GM21423 (cell line): ENCODE results near the gene ALK.

Experiments
- ATAC-seq: cut with Tn5 transposase; IDR thresholded peaks from one replicate; pipeline ENCODE4 v1.9.1; 2021; ENCODE audit warnings: mild to moderate bottlenecking, moderate library complexity; ENCODE audit not compliant: unreplicated experiment

ALK gene

DNA sequence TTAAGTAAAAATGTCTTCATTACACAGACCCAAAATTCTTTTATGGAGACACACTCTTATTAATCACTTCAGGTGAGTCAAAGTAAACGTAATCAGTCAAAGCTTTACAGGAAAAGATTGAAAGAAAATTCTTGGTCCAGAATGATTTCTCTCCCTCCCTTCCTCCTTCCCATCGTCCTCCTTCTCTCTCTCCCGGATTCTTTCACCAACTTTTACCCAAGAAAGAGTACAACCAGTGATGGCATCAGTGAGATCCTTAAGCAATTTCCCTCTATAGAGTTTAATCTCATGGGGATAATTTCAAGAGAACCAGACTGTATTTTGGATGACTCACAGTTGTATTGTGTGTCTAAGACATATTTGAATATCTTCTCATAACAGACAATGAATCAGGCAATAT is 258.1 kb downstream of the ALK start:
- ATAC-seq: no peak

DNA sequence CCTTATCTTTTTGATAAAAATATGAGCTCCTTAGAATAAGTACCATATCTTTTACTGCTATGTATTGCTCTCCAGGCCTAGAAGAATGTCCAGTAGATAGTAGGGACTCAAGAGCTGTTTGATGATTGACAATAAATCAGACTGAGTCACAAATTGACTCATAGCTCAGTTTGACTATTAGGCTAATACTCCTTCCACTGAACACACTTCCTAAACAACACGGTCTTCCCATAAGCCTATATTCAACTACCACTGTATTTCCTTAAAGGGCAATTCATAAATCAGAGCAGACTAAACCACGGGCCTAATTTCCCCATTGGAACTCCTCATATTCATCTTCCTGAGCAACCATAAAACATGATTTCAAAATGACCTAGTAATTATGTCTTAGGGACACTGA is 258.5 kb downstream of the ALK start:
- ATAC-seq: no peak

- ATAC-seq: no peak
These were observed 261.2 kb downstream of the ALK start for GRCh38 chr2:29660201-29660600.

DNA sequence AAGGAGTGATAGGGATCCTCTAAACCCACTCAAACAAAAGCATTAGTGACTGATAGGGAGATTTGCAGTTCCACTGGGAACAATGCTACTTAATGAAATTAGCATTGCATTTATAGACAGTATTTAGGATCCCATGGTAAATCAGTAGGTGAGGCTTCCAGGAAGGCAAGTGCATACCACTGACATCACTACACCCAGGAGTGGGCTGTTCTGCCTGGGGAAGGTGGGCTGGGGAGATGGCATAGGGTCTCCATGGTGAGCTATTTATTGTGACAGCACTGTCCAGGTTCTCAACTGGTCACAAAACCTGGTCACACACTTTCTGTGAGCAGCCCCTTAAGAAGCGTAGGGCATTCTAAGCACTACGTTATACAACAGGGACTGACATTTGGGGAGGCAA is 262.2 kb downstream of the ALK start:
- no peak for ATAC-seq

DNA sequence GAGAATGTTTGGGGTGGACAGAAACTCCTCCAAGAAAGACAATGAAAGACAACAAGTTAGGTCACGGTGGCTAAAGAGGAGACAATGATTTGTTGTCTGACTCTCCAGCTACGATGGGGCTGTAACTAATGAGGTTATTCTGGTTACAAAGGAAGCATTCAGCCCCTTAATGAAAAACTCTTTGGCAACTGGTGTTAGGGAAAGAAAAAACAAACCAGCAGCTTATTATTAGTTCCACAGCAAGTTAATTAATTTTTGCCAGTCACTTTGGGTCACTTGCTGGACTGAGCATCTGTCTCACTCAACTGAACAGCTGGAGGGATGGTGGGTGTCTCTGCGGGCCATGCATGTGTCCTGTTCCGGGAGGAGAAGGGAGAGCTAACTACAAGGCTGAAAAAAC is 263.7 kb downstream of the ALK start:
- no peak for ATAC-seq

DNA sequence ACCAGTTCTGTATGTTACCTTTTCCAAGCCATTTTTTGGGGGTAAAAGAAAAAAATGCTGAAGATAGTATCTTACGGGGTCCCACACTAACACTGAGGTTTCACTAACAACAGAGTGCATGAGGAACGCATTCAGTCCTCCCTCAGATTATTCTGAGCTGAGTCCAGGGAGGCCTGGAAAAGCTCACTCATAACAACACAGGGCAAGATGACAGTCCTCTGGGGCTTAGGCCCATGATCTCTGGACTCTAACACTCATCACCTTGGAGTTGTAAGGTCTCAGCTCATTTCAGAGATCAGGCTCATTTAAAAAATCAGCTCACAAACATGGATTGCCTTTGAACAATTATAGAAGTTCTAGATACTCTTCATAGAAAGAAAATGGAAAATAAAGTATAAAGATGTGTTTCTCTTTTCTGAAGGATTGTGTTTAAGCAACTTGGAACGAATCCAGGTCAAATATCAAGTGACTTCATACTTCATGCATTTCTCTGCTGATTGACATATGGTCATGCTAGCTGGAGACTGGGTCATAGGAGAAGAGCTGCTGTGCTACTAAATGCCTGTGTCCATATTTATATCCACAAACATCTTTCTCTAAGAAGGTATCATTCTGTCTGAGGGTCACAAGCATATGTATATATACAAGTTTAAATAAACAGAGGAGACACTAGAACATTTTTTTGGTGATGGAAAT is 265.8 kb downstream of the ALK start:
- no peak for ATAC-seq

DNA sequence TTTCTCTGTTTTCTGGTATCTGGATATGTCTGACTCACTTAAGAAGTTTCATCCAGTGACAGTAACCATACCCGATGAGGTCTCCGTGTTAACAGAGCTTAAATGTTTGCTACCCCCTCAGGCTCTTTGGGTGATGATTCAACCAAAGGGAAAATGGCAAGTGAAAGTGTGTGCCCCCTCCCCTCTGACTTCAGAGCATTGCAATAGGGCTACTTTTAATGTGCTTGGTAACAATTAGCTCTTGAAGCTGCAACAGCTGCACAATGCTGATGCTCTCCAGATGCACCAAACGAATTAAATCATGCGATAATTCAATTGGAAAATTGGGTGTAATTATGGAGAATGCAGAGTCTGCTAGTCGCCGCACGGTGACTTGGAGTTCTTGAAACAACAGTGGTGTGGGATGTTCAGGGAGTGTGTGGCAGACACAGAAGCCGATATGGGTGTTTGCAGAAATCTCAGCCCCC is 270.7 kb downstream of the ALK start:
- ATAC-seq: no peak

DNA sequence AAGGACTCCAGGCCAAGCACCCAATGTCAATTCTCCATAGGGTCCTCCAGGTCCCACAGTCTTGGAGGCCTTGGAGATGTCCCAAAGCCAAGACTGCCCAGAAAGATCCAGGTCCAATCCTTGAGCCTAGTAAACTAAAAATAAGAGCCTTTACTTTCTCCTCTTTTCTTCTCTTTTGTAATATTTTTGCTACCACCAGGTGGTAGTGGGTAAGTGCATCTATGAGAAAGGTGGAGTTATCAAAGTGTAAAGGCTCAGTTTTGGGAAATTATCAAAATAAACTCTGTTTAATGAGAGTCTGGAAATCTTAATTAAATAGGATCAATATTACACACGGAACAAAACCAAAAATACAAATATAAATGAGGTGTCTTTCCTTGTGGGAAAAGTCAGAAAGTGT is 276.4 kb downstream of the ALK start:
- no peak for ATAC-seq

DNA sequence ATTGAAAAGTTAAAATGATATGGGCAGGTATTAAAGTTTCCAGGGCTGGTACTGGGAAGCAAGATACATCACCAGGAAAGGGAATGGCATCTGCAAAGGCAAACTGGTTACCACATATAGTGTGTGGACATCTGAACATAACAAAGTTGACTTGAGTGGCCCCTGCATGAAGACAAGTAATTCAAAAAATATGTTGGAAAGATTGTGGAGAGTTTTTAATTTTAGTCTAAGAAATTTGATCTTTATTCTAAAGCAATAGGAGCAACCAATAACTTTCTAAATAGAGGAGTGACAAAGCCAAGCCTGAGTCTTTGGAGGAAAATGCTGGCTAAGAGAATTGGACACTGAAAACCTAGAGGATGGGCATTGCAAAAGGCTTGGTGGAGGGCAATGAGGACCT is 278.2 kb downstream of the ALK start:
- ATAC-seq: no peak

DNA sequence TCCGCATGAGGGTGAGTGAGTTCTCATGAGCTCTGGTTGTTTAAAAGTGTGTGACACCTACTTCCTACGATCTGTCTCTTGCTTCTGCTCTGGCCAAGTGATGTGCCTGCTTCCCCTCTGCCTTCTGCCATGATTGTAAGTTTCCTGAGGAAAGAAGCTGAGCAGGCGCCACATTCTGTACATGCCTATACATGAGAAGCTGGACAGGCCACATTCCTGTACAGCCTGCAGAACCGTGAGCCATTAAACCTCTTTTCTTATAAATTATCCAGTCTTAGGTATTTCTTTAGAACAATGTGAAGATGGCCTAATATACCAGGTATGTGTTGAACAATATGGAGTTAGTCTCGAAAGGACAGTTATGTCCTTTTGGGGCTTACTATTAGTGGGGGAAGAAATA is 281.0 kb downstream of the ALK start:
- ATAC-seq: no peak

DNA sequence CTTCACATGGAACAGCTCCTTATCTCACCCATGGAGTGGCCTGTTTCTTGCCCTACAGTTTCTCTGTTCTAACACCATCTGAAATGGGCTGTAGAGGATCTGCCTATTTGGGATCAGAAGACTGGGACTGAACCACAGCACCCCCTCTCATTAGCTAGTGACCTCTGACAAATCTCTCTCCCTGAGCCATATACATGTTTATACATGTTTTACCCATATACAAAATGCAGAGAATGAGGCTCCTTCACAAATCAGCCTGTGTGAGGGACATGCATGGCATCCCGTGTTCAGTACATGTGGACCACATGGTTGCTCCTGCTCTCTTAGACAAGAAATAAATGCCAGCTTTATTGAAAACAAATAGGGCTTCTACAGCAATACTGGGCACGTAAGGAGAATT is 282.7 kb downstream of the ALK start:
- ATAC-seq: no peak

- ATAC-seq: no peak
These were observed 286.5 kb downstream of the ALK start for GRCh38 chr2:29634916-29635315.

DNA sequence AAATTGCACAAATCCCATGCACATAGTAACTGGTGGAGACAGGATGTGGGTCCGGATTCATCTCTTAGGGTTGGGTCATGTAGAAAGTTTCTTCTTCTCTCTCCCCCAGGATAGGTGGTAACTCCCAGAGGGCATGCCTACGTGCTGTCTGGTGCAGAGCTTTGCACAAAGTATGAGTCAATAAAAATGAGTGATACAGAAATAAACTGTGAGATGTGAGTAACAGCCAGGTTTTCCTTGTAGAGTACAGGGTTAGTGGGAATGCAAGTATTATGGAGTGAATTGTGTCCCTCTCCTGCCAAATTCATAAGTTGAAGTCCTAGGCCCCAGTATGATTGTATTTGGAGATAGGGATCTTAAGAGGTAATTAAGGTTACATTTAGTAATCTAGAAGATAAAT is 289.4 kb downstream of the ALK start:
- ATAC-seq: no peak

DNA sequence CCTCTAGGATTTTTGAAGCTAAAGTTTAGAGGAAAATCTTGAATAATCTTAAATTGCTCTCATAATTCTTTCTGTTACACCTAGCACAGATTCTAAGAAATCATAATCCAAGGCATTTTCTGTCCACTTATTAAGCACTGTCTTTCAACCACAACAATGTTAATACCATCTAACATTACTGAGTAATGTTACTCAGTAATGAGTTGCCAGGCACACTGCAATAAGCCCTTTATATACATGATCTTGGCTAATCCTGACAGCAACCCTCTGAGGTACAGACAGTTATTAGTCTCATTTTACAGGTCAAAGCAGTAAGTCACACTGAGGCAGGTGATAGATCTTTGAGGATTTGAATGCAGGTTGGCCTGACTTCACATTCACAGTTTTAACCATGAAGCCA is 291.9 kb downstream of the ALK start:
- ATAC-seq: no peak

DNA sequence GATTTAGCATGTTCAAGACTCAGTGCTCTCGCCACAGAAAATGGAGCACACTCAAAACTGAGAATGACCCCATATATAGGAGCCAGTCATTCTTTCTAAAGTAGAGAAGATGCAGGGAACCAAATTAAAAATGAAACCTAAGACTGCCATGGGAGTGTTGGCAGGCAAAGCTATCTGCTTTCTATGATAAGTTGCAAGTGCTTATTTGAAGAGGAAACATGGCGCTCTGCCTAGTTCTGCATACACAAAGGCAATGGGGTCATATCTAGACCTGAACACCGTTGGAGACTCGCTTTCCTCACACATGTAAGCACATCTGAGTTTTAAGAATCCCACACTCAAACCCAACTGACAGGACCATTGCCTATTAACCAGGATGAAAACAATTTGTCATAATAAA is 292.5 kb downstream of the ALK start:
- ATAC-seq: no peak

GRCh38 chr2:29628108-29628745 is 293.2 kb downstream of the ALK start:
- no peak for ATAC-seq

GRCh38 chr2:29627279-29627711 is 294.1 kb downstream of the ALK start:
- ATAC-seq: no peak

- ATAC-seq: no peak
These were observed 300.5 kb downstream of the ALK start for GRCh38 chr2:29620890-29621289.

DNA sequence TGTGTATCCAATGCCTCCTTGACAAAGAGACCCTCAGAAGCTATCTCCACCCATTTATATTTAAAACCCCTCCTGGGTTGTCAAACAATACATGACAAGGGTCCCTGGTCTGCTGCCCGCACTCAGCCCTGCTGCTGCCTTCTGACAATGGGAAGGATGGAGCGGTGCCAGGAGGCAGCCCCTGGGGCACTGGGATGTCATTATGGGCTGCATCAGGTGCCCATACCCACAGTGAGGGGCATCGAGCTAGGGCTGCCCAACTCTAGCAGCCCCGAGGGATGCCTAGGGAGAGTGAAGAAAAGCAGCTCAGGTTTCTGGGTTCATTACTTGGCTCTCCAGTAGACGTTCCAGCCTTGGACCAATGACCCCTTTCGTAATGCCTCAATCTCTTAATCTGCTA is 301.7 kb downstream of the ALK start:
- no peak for ATAC-seq

- no peak for ATAC-seq
These were observed 303.4 kb downstream of the ALK start for GRCh38 chr2:29618024-29618423.

GRCh38 chr2:29617351-29617750 is 304.0 kb downstream of the ALK start:
- no peak for ATAC-seq

GRCh38 chr2:29616569-29616968 is 304.8 kb downstream of the ALK start:
- ATAC-seq: no peak

GRCh38 chr2:29615841-29616240 is 305.5 kb downstream of the ALK start:
- no peak for ATAC-seq
